KMS-11 (cell line): ENCODE measurements around the gene NT5DC3.

Experiments
- H2AFZ ChIP-seq: fragments of 200-600 bp; sonication (generic); 2 replicates; pipeline ENCODE4 v1.6.1; 2016; ENCODE audit warnings: antibody characterized with exemption, mixed run types, low read depth
- H3K27ac ChIP-seq: fragments of 200-600 bp; sonication (generic); 2 replicates; pipeline ENCODE4 v1.6.1; 2016; ENCODE audit warnings: mild to moderate bottlenecking, mixed run types
- H3K27me3 ChIP-seq: fragments of 200-600 bp; sonication (generic); 2 replicates; pipeline ENCODE4 v1.6.1; 2017; ENCODE audit warnings: mild to moderate bottlenecking, low read depth, mixed run types, moderate library complexity; ENCODE audit not compliant: insufficient read depth
- H3K36me3 ChIP-seq: fragments of 200-600 bp; sonication (generic); 2 replicates; pipeline ENCODE4 v1.6.1; 2017; ENCODE audit warnings: mild to moderate bottlenecking, mixed run types; ENCODE audit not compliant: insufficient read depth
- H3K4me1 ChIP-seq: fragments of 200-600 bp; sonication (generic); 2 replicates; pipeline ENCODE4 v1.6.1; 2016; ENCODE audit warnings: mild to moderate bottlenecking, low read depth, mixed run types; ENCODE audit not compliant: poor library complexity, severe bottlenecking
- H3K4me2 ChIP-seq: fragments of 200-600 bp; sonication (generic); 2 replicates; pipeline ENCODE4 v1.7.0; 2016; ENCODE audit warnings: mild to moderate bottlenecking, mixed run types
- H3K4me3 ChIP-seq: fragments of 200-600 bp; sonication (generic); IDR thresholded peaks from 2 replicates; pipeline ENCODE4 v1.6.1; 2017; ENCODE audit warnings: low read depth, low read length, mixed read lengths; ENCODE audit not compliant: insufficient read depth
- H3K79me2 ChIP-seq: fragments of 200-600 bp; sonication (generic); 2 replicates; pipeline ENCODE4 v1.6.1; 2016; ENCODE audit warnings: low read depth, mixed run types; ENCODE audit not compliant: insufficient read depth
- H3K9ac ChIP-seq: fragments of 200-600 bp; sonication (generic); 2 replicates; pipeline ENCODE4 v1.6.1; 2016; ENCODE audit warnings: mild to moderate bottlenecking, mixed run types
- H4K20me1 ChIP-seq: fragments of 200-600 bp; sonication (generic); 2 replicates; pipeline ENCODE4 v1.6.1; 2016; ENCODE audit warnings: mild to moderate bottlenecking, mixed run types; ENCODE audit not compliant: insufficient read depth
- TF ChIP-seq, protein P1 (sequence below): fragments of 200-600 bp; sonication (generic); conservative IDR thresholded peaks from 2 replicates; pipeline ENCODE4 v1.6.1; 2017; ENCODE audit warnings: low read depth, mild to moderate bottlenecking, antibody characterized with exemption, low read length, moderate library complexity, mixed read lengths

The NT5DC3 gene

DNA sequence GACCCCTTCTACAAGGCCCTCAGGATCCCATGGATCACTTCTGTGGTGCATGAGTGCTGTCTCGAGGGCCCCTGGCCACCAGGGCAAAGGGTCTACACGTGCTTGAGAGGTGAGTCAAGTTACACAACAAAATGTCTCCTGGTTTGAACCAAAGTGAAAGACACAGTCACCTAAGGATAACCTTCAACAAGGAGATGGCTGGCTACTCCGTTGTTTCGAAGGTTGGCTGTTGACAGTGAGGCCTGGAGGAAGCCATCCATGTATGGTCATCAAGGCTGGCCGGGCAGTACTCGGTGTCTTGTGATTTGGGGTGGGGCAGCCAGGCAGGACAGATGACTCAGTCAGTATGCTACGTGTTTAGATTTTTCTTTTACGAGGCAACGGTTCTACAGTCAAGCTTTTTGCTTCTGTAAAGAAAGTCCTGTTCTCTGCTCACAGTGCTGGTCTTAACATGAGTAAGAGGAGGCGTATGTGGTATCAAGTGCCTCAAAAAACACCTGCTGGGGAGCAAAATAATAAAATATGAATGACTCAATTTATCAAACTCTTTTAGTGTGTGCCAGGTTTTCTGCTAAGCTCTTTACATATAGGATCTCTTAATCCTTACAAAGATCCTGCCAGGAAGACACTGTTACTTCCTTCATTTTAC, 18.0 kb upstream of the NT5DC3 start:
- TF ChIP-seq, protein P1, sequence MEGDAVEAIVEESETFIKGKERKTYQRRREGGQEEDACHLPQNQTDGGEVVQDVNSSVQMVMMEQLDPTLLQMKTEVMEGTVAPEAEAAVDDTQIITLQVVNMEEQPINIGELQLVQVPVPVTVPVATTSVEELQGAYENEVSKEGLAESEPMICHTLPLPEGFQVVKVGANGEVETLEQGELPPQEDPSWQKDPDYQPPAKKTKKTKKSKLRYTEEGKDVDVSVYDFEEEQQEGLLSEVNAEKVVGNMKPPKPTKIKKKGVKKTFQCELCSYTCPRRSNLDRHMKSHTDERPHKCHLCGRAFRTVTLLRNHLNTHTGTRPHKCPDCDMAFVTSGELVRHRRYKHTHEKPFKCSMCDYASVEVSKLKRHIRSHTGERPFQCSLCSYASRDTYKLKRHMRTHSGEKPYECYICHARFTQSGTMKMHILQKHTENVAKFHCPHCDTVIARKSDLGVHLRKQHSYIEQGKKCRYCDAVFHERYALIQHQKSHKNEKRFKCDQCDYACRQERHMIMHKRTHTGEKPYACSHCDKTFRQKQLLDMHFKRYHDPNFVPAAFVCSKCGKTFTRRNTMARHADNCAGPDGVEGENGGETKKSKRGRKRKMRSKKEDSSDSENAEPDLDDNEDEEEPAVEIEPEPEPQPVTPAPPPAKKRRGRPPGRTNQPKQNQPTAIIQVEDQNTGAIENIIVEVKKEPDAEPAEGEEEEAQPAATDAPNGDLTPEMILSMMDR: no peak
- Histone ChIP-seq H4K20me1 (no peaks in the 10 kb centered on the region), H3K4me2 (no peak overlapping the region), H3K9ac (no peak overlapping the region), H3K4me1 (no peaks in the 10 kb centered on the region), H3K27me3 (no peaks in the 10 kb centered on the region), H3K4me3 (no peak overlapping the region), H2AFZ (no peak overlapping the region), H3K27ac (no peak overlapping the region), H3K79me2 (no peaks in the 10 kb centered on the region), H3K36me3 (no peaks in the 10 kb centered on the region)

DNA sequence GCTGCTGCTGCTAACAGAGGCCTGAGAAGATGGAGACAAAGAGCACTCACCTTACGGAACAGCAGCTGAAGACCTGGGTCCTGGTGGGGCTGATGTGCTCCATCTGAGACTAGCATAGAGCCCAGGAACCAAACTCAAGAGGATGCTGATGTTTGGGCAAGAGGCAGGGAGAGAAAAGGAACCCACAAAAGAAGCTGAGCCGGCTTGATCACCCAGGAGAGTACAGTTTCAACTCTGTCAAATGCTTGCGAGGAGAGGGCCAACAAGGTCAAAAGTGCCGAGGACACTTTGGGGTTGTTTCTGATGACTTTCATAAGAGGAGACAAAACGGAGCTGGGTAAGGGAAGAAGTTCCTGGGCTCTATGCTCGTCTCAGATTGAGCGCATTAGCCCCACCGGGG, 17.3 kb upstream of the NT5DC3 start:
- no peak overlapping the region for H3K4me3 ChIP-seq
- H3K79me2 ChIP-seq: no peaks in the 10 kb centered on the region
- H2AFZ ChIP-seq: no peak overlapping the region
- no peaks in the 10 kb centered on the region for H3K27me3 ChIP-seq
- no peaks in the 10 kb centered on the region for H3K4me1 ChIP-seq
- no peak overlapping the region for H3K27ac ChIP-seq
- no peak overlapping the region for H3K9ac ChIP-seq
- no peaks in the 10 kb centered on the region for H3K36me3 ChIP-seq
- no peaks in the 10 kb centered on the region for H4K20me1 ChIP-seq
- TF ChIP-seq, protein P1: no peak
- no peak overlapping the region for H3K4me2 ChIP-seq

GRCh38 chr12:103857164-103857563, 16.1 kb upstream of the NT5DC3 start:
- H3K27me3 ChIP-seq: no peaks in the 10 kb centered on the region
- H3K4me3 ChIP-seq: no peak overlapping the region
- TF ChIP-seq, protein P1: no peak
- H3K4me2 ChIP-seq: no peak overlapping the region
- H3K36me3 ChIP-seq: no peaks in the 10 kb centered on the region
- H2AFZ ChIP-seq: no peak overlapping the region
- H4K20me1 ChIP-seq: no peaks in the 10 kb centered on the region
- no peaks in the 10 kb centered on the region for H3K4me1 ChIP-seq
- no peaks in the 10 kb centered on the region for H3K79me2 ChIP-seq
- no peak overlapping the region for H3K9ac ChIP-seq
- H3K27ac ChIP-seq: no peak overlapping the region

DNA sequence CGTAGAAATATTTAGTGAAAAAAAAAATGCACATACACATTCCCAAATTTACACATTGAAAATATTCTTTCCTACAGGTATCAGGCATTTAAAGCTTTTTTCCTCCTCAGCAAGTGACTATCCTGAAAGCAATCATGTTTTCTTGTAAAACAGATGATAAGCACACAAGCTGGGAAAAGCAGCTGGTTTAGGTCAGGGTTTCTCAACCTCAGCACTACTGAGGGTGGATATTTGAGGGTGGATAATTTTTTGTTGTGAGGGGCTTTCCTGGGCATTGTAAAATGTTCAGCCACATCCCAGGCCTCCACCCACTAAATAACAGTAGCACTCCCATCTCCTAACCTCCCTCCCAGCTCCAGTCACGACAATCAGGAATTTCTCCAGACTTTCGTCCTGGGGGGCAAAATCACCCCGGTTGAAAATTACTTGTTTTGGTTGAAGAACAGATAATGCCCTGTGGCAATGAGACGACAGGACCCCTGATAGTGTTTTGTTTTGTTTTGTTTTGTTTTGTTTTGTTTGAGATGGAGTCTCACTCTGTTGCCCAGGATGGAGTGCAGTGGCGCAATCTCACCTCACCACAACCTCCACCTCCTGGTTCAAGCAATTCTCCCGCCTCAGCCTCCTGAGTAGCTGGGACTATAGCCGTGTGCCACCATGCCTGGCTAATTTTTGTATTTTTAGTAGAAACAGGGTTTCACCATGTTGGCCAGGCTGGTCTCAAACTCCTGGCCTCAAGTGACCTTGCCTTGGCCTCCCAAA, 15.0 kb upstream of the NT5DC3 start:
- TF ChIP-seq, protein P1: no peak
- H4K20me1 ChIP-seq: no peaks in the 10 kb centered on the region
- H3K4me3 ChIP-seq: no peak overlapping the region
- H3K79me2 ChIP-seq: no peaks in the 10 kb centered on the region
- no peak overlapping the region for H3K9ac ChIP-seq
- no peak overlapping the region for H2AFZ ChIP-seq
- H3K36me3 ChIP-seq: no peaks in the 10 kb centered on the region
- no peaks in the 10 kb centered on the region for H3K27me3 ChIP-seq
- H3K27ac ChIP-seq: no peak overlapping the region
- no peaks in the 10 kb centered on the region for H3K4me1 ChIP-seq
- H3K4me2 ChIP-seq: no peak overlapping the region
